HFFc6 (cell line): ENCODE data around the gene ECI2. TPM values are rescaled to one million over a fixed set of nuclear protein-coding genes. Genes with fewer than 3 reads are reported as not detected.

Experiments
- DNase-seq: peaks from one replicate; pipeline ENCODE4 v3.0.0-alpha.2; 2018
- H3K27ac Mint-ChIP-seq: 2 replicates; pipeline ENCODE4 v1.8.0; 2020; ENCODE audit warnings: mild to moderate bottlenecking, mixed read lengths
- H3K27me3 Mint-ChIP-seq: 2 replicates; pipeline ENCODE4 v1.8.0; 2021; ENCODE audit warnings: mild to moderate bottlenecking, moderate library complexity, mixed read lengths; ENCODE audit not compliant: insufficient read depth
- H3K36me3 Mint-ChIP-seq: 2 replicates; pipeline ENCODE4 v1.8.0; 2021; ENCODE audit warnings: low read depth, mixed read lengths
- H3K4me1 Mint-ChIP-seq: 2 replicates; pipeline ENCODE4 v1.8.0; 2020; ENCODE audit warnings: low read depth, mixed read lengths
- H3K4me3 Mint-ChIP-seq: 2 replicates; pipeline ENCODE4 v1.8.0; 2020; ENCODE audit warnings: mild to moderate bottlenecking, moderate library complexity, mixed read lengths
- H3K9me3 Mint-ChIP-seq: 2 replicates; pipeline ENCODE4 v1.8.0; 2020; ENCODE audit warnings: mild to moderate bottlenecking, mixed read lengths
- long read RNA-seq: library from polyadenylated mRNA; unstranded; transcript quantifications from one replicate; pipeline ENCODE4 v2.0.0, GENCODE V29; 2019
- total RNA-seq, 6 experiments: library from RNA; stranded (reverse); fragmentation: NEBNext Ultra II Directional; extraction: Animal tissue kit (Norgen Biotek cat#: 25700); gene quantifications; 2 replicates in 1 of 6; 3 replicates in 5 of 6; pipeline ENCODE4 v1.2.3, GENCODE V29; 2021
- TF ChIP-seq, protein P1 (sequence below): fragments of 200-600 bp; sonication (generic); IDR thresholded peaks from 2 replicates; pipeline ENCODE4 v1.5.0; 2021; ENCODE audit warnings: antibody characterized with exemption, mild to moderate bottlenecking

Gene ECI2
- total RNA-seq: 100 to 1,000 TPM in 4 of 6 experiments, 10 to 100 TPM in 2; 84.1 to 107 (median 102) TPM
- long read RNA-seq, transcript ECI2-202 (10 exons, 1,407 nt): minor isoform, 23 of 85 reads
- long read RNA-seq, transcript ECI2-201 (10 exons, 1,380 nt): major isoform, 48 of 85 reads
- long read RNA-seq, partial matches to known transcripts: 9 of 85 reads
- long read RNA-seq, other reads (novel, unspliced or antisense): 4 of 85 reads

DNA sequence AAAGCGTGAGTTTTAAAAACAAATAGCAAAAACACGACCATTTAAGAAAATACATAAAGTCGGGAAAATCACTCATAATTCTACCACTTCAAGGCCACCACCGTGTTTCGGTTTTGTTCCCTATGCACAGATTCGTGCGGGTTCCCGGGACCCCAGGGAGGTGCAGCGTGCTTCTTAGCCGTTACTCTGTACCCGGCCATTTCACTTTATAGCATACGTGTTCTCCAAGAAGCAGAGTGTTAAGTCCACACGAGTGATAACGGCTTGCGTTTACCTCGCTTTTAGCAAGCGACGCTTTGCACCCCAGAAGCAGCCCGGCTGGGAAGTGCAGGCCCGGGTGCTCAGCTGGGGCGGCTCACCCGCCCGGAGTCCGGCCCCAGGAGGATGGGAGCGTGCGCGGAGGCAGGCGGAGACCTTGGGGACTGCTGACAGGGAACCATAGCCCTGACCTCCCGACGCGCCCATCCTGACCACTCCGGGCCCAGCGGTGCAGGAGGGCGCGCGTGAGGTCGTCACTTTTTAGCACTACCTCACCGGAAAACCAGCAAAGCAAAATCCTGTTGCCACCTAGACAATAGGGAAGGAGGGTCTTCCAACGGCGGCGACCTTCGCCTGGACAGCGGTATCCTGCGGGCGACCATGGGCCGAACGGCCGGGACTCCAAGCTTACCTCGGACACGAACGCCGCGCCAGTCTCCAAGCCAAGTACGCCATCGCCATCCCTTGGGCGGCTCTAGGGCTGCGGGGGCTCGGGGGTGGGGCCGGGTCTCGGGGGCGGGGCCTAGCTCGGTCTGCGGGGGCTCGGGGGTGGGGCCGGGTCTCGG, at the start of gene ECI2:
Gene ECI2, minus strand, starts transcription at position 735 of the 824 bp plus-strand sequence. Its CDS starts 15 bp downstream, at position 720.
- H3K27ac Mint-ChIP-seq: peak within 1 kb of the TSS; percentile 90
- peak; percentile 48 for DNase-seq
- H3K9me3 Mint-ChIP-seq: no peaks in the 10 kb centered on the region
- peak within 1 kb of the TSS; percentile 91 for H3K4me3 Mint-ChIP-seq
- H3K4me1 Mint-ChIP-seq: peaks cover 31% of the 10 kb centered on the region
- TF ChIP-seq, protein P1, sequence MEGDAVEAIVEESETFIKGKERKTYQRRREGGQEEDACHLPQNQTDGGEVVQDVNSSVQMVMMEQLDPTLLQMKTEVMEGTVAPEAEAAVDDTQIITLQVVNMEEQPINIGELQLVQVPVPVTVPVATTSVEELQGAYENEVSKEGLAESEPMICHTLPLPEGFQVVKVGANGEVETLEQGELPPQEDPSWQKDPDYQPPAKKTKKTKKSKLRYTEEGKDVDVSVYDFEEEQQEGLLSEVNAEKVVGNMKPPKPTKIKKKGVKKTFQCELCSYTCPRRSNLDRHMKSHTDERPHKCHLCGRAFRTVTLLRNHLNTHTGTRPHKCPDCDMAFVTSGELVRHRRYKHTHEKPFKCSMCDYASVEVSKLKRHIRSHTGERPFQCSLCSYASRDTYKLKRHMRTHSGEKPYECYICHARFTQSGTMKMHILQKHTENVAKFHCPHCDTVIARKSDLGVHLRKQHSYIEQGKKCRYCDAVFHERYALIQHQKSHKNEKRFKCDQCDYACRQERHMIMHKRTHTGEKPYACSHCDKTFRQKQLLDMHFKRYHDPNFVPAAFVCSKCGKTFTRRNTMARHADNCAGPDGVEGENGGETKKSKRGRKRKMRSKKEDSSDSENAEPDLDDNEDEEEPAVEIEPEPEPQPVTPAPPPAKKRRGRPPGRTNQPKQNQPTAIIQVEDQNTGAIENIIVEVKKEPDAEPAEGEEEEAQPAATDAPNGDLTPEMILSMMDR: no peak
- peaks cover 26% of the 10 kb centered on the region for H3K36me3 Mint-ChIP-seq
- no peaks in the 10 kb centered on the region for H3K27me3 Mint-ChIP-seq

DNA sequence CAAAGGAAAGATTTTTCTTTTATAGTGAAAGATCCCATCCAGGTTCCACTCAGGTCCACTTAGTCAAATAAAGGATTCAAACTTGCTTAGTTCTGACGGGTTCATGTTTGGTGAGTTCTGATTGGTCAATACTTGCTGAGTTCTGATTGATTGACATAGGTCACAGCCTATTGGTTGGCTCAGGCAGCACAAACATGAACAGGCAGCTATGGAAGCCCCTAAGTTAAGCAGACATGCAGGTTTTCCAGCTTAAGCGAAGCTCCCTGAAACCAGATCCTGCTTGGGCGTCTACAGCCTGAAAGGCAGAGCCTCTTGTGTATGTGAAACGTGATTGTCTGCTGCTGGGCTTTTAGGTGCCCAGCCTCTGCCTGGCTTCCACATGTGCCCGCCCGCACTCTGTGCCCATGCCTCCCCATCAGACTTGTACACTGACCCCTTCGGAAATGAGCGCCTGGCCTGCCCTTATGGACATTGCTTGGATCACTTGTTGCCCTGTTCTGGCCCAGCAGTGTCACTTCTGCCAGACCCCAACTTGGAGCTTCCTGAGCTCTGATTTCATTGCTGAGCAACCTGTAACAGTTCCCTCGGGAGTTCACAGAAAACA, 45.4 kb upstream of the ECI2 start:
- no peak overlapping the region for H3K27ac Mint-ChIP-seq
- DNase-seq: peak; percentile 57
- H3K36me3 Mint-ChIP-seq: peaks cover 4% of the 10 kb centered on the region; the same call in 1 of the 2 replicates
- TF ChIP-seq, protein P1: no peak
- no peak overlapping the region for H3K4me3 Mint-ChIP-seq
- H3K27me3 Mint-ChIP-seq: peaks cover 34% of the 10 kb centered on the region
- H3K9me3 Mint-ChIP-seq: peaks cover 6% of the 10 kb centered on the region
- H3K4me1 Mint-ChIP-seq: peaks cover 11% of the 10 kb centered on the region; the same call in 1 of the 2 replicates

- TF ChIP-seq, protein P1: no peak
- Mint-ChIP-seq H3K27me3 (peaks cover 34% of the 10 kb centered on the region), H3K4me1 (peaks cover 9% of the 10 kb centered on the region; the same call in 1 of the 2 replicates), H3K27ac (no peak overlapping the region), H3K36me3 (peaks cover 1% of the 10 kb centered on the region; the same call in 1 of the 2 replicates), H3K4me3 (no peak overlapping the region), H3K9me3 (peaks cover 2% of the 10 kb centered on the region)
- DNase-seq: no peak
These were observed 44.7 kb upstream of the ECI2 start for GRCh38 chr6:4179960-4180651.

DNA sequence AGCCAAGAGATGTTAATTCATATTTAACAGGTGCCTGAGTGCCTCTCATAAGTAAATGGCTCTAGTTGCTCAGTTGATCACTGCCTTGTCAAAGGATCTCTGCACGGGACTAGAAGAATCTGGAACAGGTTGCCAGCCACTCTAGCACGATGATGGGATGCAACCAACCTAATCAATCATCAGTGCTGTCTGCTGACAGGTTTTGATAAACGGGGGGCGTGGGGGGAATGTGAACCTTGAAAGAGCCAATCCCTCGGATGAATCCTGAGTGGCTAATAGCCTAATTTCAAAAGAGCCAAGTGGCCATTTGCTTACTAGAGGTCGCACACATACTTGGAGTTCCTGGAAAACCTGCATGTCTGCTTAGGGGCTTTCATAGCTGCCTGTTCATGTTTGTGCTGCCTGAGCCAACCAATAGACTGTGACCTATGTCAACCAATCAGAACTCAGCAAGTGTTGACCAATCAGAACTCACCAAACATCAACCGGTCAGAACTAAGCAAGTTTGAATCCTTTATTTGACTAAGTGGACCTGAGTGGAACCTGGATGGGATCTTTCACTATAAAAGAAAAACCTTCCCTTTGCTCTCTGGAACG, 43.5 kb upstream of the ECI2 start:
- no peaks in the 10 kb centered on the region for H3K9me3 Mint-ChIP-seq
- TF ChIP-seq, protein P1: no peak
- H3K27ac Mint-ChIP-seq: no peak overlapping the region
- no peak overlapping the region for H3K4me3 Mint-ChIP-seq
- peaks cover 29% of the 10 kb centered on the region for H3K27me3 Mint-ChIP-seq
- H3K36me3 Mint-ChIP-seq: no peaks in the 10 kb centered on the region
- DNase-seq: no peak
- H3K4me1 Mint-ChIP-seq: peaks cover 10% of the 10 kb centered on the region

DNA sequence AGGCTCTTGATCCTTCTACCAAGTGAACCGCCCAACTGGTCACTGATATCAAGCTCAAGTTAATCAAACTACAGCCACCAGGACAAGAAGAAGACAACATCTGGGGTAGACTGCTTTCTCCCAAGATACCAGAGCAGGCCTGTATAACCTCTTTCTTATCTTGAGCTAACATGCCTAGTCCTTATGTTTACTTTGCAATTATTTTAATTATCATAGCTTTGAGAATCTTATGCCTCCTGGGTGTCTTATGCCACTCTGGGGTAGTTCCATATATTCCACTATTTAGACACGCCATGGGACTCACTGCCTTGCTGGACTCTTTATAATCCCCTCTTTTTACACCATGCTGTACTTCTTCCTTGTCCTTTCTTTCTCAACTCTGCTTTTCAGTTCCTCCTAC, 41.5 kb upstream of the ECI2 start:
- no peaks in the 10 kb centered on the region for H3K9me3 Mint-ChIP-seq
- H3K4me3 Mint-ChIP-seq: no peak overlapping the region
- TF ChIP-seq, protein P1: no peak
- H3K27me3 Mint-ChIP-seq: peaks cover 23% of the 10 kb centered on the region
- DNase-seq: no peak
- no peak overlapping the region for H3K27ac Mint-ChIP-seq
- no peaks in the 10 kb centered on the region for H3K36me3 Mint-ChIP-seq
- peaks cover 11% of the 10 kb centered on the region for H3K4me1 Mint-ChIP-seq
